Spleen (tissue), 11 donors: ENCODE data around the gene HOXA5. TPM values are rescaled to one million over a fixed set of nuclear protein-coding genes. Genes with fewer than 3 reads are reported as not detected.

ENCODE experiments used
- DNase-seq: peaks from one replicate; pipeline ENCODE4 v3.0.0-alpha.2; 2020
- H3K27ac ChIP-seq, 8 donors: fragments of 200-600 bp; sonication (generic) in 7 of 8; 1 replicate in 4 of 8; 2 replicates in 4 of 8; pipeline versions ENCODE4 v1.5.0 to v1.8.0; 2016 to 2021; ENCODE audit warnings: inconsistent platforms in 4 of 8, mild to moderate bottlenecking in 4 of 8, moderate library complexity in 1 of 8
- H3K27me3 ChIP-seq, 7 donors: fragments of 200-600 bp; sonication (generic) in 6 of 7; replicated peaks in 1 of 7; 1 replicate in 4 of 7; 2 replicates in 3 of 7; pipeline versions ENCODE4 v1.5.0 to v1.8.0; 2016 to 2021; ENCODE audit warnings: inconsistent platforms in 3 of 7, mild to moderate bottlenecking in 1 of 7
- H3K36me3 ChIP-seq, 6 donors: fragments of 200-600 bp; sonication (generic) in 5 of 6; 1 replicate in 4 of 6; 2 replicates in 2 of 6; pipeline versions ENCODE4 v1.5.0 to v1.8.0; 2016 to 2021; ENCODE audit warnings: inconsistent platforms in 2 of 6
- H3K4me1 ChIP-seq, 6 donors: fragments of 200-600 bp; sonication (generic) in 5 of 6; 1 replicate in 3 of 6; 2 replicates in 3 of 6; pipeline versions ENCODE4 v1.5.0 to v1.8.0; 2016 to 2021; ENCODE audit warnings: inconsistent platforms in 3 of 6
- H3K4me3 ChIP-seq, 8 donors: fragments of 200-600 bp; sonication (generic) in 7 of 8; 1 replicate in 4 of 8; 2 replicates in 4 of 8; pipeline versions ENCODE4 v1.5.0 to v1.8.0; 2016 to 2021; ENCODE audit warnings: inconsistent platforms in 4 of 8, mild to moderate bottlenecking in 4 of 8, moderate library complexity in 2 of 8
- H3K9me3 ChIP-seq, 8 donors: fragments of 200-600 bp; sonication (generic) in 7 of 8; 1 replicate in 4 of 8; 2 replicates in 4 of 8; pipeline versions ENCODE4 v1.5.0 to v1.8.0; 2016 to 2021; ENCODE audit warnings: inconsistent platforms in 4 of 8
- CTCF ChIP-seq, 11 experiments: fragments of 200-600 bp in 7 of 11; fragments of 450-650 bp in 4 of 11; sonication (generic) in 4 of 11; IDR thresholded peaks in 8 of 11; conservative IDR thresholded peaks in 3 of 11; 1 replicate in 7 of 11; 2 replicates in 4 of 11; pipeline versions ENCODE4 v1.4.0 to v1.8.0; 2016 to 2021; ENCODE audit warnings: antibody characterized with exemption in 11 of 11, inconsistent platforms in 4 of 11, mild to moderate bottlenecking in 1 of 11
- POLR2A ChIP-seq, 3 donors: fragments of 450-650 bp; IDR thresholded peaks; one replicate each; pipeline ENCODE4 v1.5.1; 2017; ENCODE audit warnings: antibody characterized with exemption in 3 of 3, mild to moderate bottlenecking in 1 of 3
- POLR2AphosphoS5 ChIP-seq, 3 donors: sonication (generic); formaldehyde crosslinking; IDR thresholded peaks; one replicate each; pipeline ENCODE4 v1.5.1; 2017; ENCODE audit warnings: antibody characterized with exemption in 3 of 3
- WGBS, 5 donors: extraction: QIAGEN DNeasy Blood & Tissue Kit in 3 of 5; methylation state at CpG; one replicate each; pipeline versions ENCODE4 v1.1.5 to v1.1.7; 2013 to 2018; 5-methylcytosine and 5-hydroxymethylcytosine counted together
- intact Hi-C: fragments of 100-400 bp; cut with DNase I; formaldehyde crosslinking; loops from one replicate; pipeline ENCODE4 v1.15.0; 2023; ENCODE audit warnings: low total_unique reads
- polyA plus RNA-seq, 3 donors: library from polyadenylated mRNA; stranded (reverse); fragments of 200-250 nt; gene quantifications; one replicate each; pipeline ENCODE4 v1.2.1, GENCODE V29; 2013
- total RNA-seq, 7 donors: library from RNA; depleted of rRNA in 3 of 7; stranded (reverse); fragments of >200 nt in 3 of 7; fragmentation: NEBNext Ultra II Directional in 4 of 7; extraction: Animal tissue kit (Norgen Biotek cat#: 25700) in 4 of 7; gene quantifications; one replicate each; pipeline versions ENCODE4 v1.1.0 to v1.2.1, GENCODE V29; 2016 to 2021
- donor health status: healthy with polysubstance abuse.
- donor health status: DM: no; HTN: no; CAD: no; lungs with moderate emphysema.
- donor health status: DM: no; HTN: no; CAD: no.
- donor health status: Bipolar disorder and iron deficiency.
- donor health status: healthy.
- donor health status: DM: no; HTN: no; CAD: no.
- donor health status: DM: yes; HTN: yes; CAD: no.

The HOXA5 gene
- total and polyA plus RNA-seq, 10 donors = 1.6 to 9.3 (median 3.3) TPM

- H3K27me3 ChIP-seq = peaks cover 11 to 100% (median 78%) of the 10 kb centered on the region in 7 donors
- peak overlapping the region in 7 of 8 donors; percentile 36 to 69 (median 55) for H3K27ac ChIP-seq
- H3K9me3 ChIP-seq = no peaks in the 10 kb centered on the region
- H3K36me3 ChIP-seq = no peaks in the 10 kb centered on the region
- peak; percentile 68 for DNase-seq
- WGBS, 5 donors = 18 to 37% (median 20%) methylated on average over 18 to 28 of the region's 28 CpGs
- H3K4me3 ChIP-seq = peak overlapping the region in 6 of 8 donors; percentile 20 to 65 (median 32)
- peaks cover 22 to 76% (median 51%) of the 10 kb centered on the region in 6 donors for H3K4me1 ChIP-seq
- no peak for TF ChIP-seq POLR2A (IDR thresholded peaks at IDR 0.05)
- TF ChIP-seq POLR2AphosphoS5 (IDR thresholded peaks at IDR 0.05) = peak in 1 of 3 donors; percentile 50
- TF ChIP-seq CTCF (IDR thresholded peaks at IDR 0.05 in 8 of 11, conservative IDR thresholded peaks at IDR 0.05 in 3 of 11) = no peak
- intact Hi-C loops = no loop called here
Measured at GRCh38 chr7:27148031-27148755, 4.7 kb upstream of the HOXA5 start.

- Histone ChIP-seq H3K27me3 (peaks cover 4 to 100% (median 70%) of the 10 kb centered on the region in 7 donors), H3K9me3 (no peaks in the 10 kb centered on the region), H3K36me3 (no peaks in the 10 kb centered on the region), H3K4me1 (peaks cover 22 to 69% (median 44%) of the 10 kb centered on the region in 6 donors), H3K27ac (peak within 1 kb of the TSS; percentile 13 to 69 (median 53)), H3K4me3 (peak within 1 kb of the TSS in 7 of 8 donors; percentile 4 to 65 (median 29))
- TF ChIP-seq CTCF (IDR thresholded peaks at IDR 0.05 in 8 of 11, conservative IDR thresholded peaks at IDR 0.05 in 3 of 11) (no peak), POLR2AphosphoS5 (IDR thresholded peaks at IDR 0.05) (no peak), POLR2A (IDR thresholded peaks at IDR 0.05) (no peak)
- intact Hi-C loops = no loop called here
- peak; percentile 80 for DNase-seq
- 21 to 48% (median 25%) methylated on average over 16 to 63 of the region's 63 CpGs for WGBS, 5 donors
Measured at GRCh38 chr7:27147199-27148030, 3.9 kb upstream of the HOXA5 start, which contains the start of gene HOXA6. Gene HOXA6, minus strand, starts transcription at chr7:27147774. Its CDS starts 25 bp downstream, at chr7:27147749.

GRCh38 chr7:27146491-27147198 is 3.2 kb upstream of the HOXA5 start:
- Histone ChIP-seq H3K9me3 (no peaks in the 10 kb centered on the region), H3K27me3 (peaks cover 4 to 100% (median 63%) of the 10 kb centered on the region in 7 donors), H3K27ac (peak overlapping the region in 2 of 8 donors; percentile 59 to 69), H3K4me1 (peaks cover 18 to 62% (median 36%) of the 10 kb centered on the region in 6 donors), H3K4me3 (peak overlapping the region in 1 of 8 donors; percentile 65), H3K36me3 (no peaks in the 10 kb centered on the region)
- intact Hi-C loops = no loop called here
- 78 to 96% (median 86%) methylated on average over 5 of the region's 5 CpGs for WGBS, 5 donors
- TF ChIP-seq CTCF (IDR thresholded peaks at IDR 0.05 in 8 of 11, conservative IDR thresholded peaks at IDR 0.05 in 3 of 11) (no peak), POLR2AphosphoS5 (IDR thresholded peaks at IDR 0.05) (no peak), POLR2A (IDR thresholded peaks at IDR 0.05) (no peak)
- peak; percentile 24 for DNase-seq
